ENCODE data around the gene PRKRA. TPM values are rescaled to one million over a fixed set of nuclear protein-coding genes. Genes with fewer than 3 reads are reported as not detected.

The PRKRA gene
- total RNA-seq, 1 donor from 2014 or later = 61.3 TPM

GRCh38 chr2:178469219-178469849, 18.4 kb upstream of the PRKRA start:
- H3K27me3 Mint-ChIP-seq = no peaks in the 10 kb centered on the region
- TF ChIP-seq CTCF (IDR thresholded peaks at IDR 0.05) = no peak
- H3K36me3 Mint-ChIP-seq (ENCODE audit: low read depth) = peaks cover 10% of the 10 kb centered on the region
- no peak for DNase-seq
- CTCF ChIA-PET = no interaction called here
- POLR2A ChIA-PET = interaction anchor here (1.7 kb wide), 1 partner anchor 18 kb away, joined by 9 read pairs; the partner anchor contains the start of genes PJVK and PRKRA
- no peak for ATAC-seq (ENCODE audit: low read depth)
- intact Hi-C loops (cut with micrococcal nuclease) = no loop called here
- H3K4me1 Mint-ChIP-seq = no peaks in the 10 kb centered on the region
- no peak overlapping the region for H3K27ac Mint-ChIP-seq
- H3K9me3 Mint-ChIP-seq = no peaks in the 10 kb centered on the region
- no peak overlapping the region for H3K4me3 Mint-ChIP-seq

GRCh38 chr2:178457390-178457886, 6.5 kb upstream of the PRKRA start:
- no peak overlapping the region for H3K27ac Mint-ChIP-seq
- H3K36me3 Mint-ChIP-seq (ENCODE audit: low read depth) = no peaks in the 10 kb centered on the region
- TF ChIP-seq CTCF (IDR thresholded peaks at IDR 0.05) = no peak
- no peaks in the 10 kb centered on the region for H3K9me3 Mint-ChIP-seq
- H3K4me3 Mint-ChIP-seq = no peak overlapping the region
- DNase-seq = no peak
- CTCF ChIA-PET = no interaction called here
- POLR2A ChIA-PET = no interaction called here
- no peak for ATAC-seq (ENCODE audit: low read depth)
- H3K4me1 Mint-ChIP-seq = peaks cover under 1% of the 10 kb centered on the region
- no peaks in the 10 kb centered on the region for H3K27me3 Mint-ChIP-seq
- intact Hi-C loops (cut with micrococcal nuclease) = loop anchor here (10.0 kb wide), 2 partner anchors 807 to 1123 kb away; partner anchors contain the start of gene SESTD1

- peaks cover 6% of the 10 kb centered on the region for H3K4me1 Mint-ChIP-seq
- POLR2A ChIA-PET = no interaction called here
- ATAC-seq (ENCODE audit: low read depth) (no peak), DNase-seq (no peak)
- no peak overlapping the region for H3K27ac Mint-ChIP-seq
- H3K27me3 Mint-ChIP-seq = no peaks in the 10 kb centered on the region
- CTCF ChIA-PET = no interaction called here
- intact Hi-C loops (cut with micrococcal nuclease) = loop anchor here (10.0 kb wide), 2 partner anchors 809 to 1121 kb away; partner anchors contain the start of gene SESTD1
- H3K9me3 Mint-ChIP-seq = no peaks in the 10 kb centered on the region
- H3K4me3 Mint-ChIP-seq = no peak overlapping the region
- no peak for TF ChIP-seq CTCF (IDR thresholded peaks at IDR 0.05)
- H3K36me3 Mint-ChIP-seq (ENCODE audit: low read depth) = peaks cover 1% of the 10 kb centered on the region
Measured at GRCh38 chr2:178455947-178456346, 5.0 kb upstream of the PRKRA start.

GRCh38 chr2:178452870-178453269, 1.9 kb upstream of the PRKRA start:
- ATAC-seq (ENCODE audit: low read depth) (no peak), DNase-seq (no peak)
- ChIA-PET POLR2A (interaction anchor here (1.0 kb wide), 1 partner anchor 29 kb away, joined by 6 read pairs; no protein-coding TSS in a partner anchor), CTCF (no interaction called here)
- Mint-ChIP-seq H3K9me3 (no peaks in the 10 kb centered on the region), H3K27me3 (no peaks in the 10 kb centered on the region), H3K4me1 (peaks cover 28% of the 10 kb centered on the region), H3K36me3 (ENCODE audit: low read depth) (peaks cover 18% of the 10 kb centered on the region), H3K27ac (no peak overlapping the region), H3K4me3 (no peak overlapping the region)
- intact Hi-C loops (cut with micrococcal nuclease) = loop anchor here (10.0 kb wide), 2 partner anchors 812 to 1118 kb away; partner anchors contain the start of gene SESTD1
- TF ChIP-seq CTCF (IDR thresholded peaks at IDR 0.05) = no peak

GRCh38 chr2:178452334-178452733, 1.4 kb upstream of the PRKRA start:
- TF ChIP-seq CTCF (IDR thresholded peaks at IDR 0.05) = no peak
- peaks cover 21% of the 10 kb centered on the region for H3K36me3 Mint-ChIP-seq (ENCODE audit: low read depth)
- H3K27ac Mint-ChIP-seq = no peak overlapping the region
- DNase-seq = no peak
- ChIA-PET POLR2A (no interaction called here), CTCF (no interaction called here)
- no peak for ATAC-seq (ENCODE audit: low read depth)
- peaks cover 28% of the 10 kb centered on the region for H3K4me1 Mint-ChIP-seq
- H3K27me3 Mint-ChIP-seq = no peaks in the 10 kb centered on the region
- intact Hi-C loops (cut with micrococcal nuclease) = loop anchor here (10.0 kb wide), 2 partner anchors 812 to 1118 kb away; partner anchors contain the start of gene SESTD1
- H3K9me3 Mint-ChIP-seq = no peaks in the 10 kb centered on the region
- H3K4me3 Mint-ChIP-seq = peak overlapping the region; percentile 87

Data from activated B cell treated with CpG ODN at 0.5 μM for 24 hours (primary cell).